Astrocyte (in vitro differentiated cells and primary cell): ENCODE data around the gene NTN4.

Experiments
- EZH2 ChIP-seq: IDR thresholded peaks from 2 replicates; pipeline ENCODE4 v1.6.1; 2012; ENCODE audit warnings: mild to moderate bottlenecking, low read length, inconsistent platforms; ENCODE audit not compliant: insufficient read depth
- TF ChIP-seq, protein P1 (sequence below): IDR thresholded peaks from 2 replicates; pipeline ENCODE4 v1.5.1; 2011; ENCODE audit warnings: low read depth, mild to moderate bottlenecking, inconsistent platforms, low read length, moderate library complexity; ENCODE audit not compliant: insufficient read depth

GRCh38 chr12:95690861-95691635, 99.5 kb downstream of the NTN4 start:
- TF ChIP-seq, protein P1, sequence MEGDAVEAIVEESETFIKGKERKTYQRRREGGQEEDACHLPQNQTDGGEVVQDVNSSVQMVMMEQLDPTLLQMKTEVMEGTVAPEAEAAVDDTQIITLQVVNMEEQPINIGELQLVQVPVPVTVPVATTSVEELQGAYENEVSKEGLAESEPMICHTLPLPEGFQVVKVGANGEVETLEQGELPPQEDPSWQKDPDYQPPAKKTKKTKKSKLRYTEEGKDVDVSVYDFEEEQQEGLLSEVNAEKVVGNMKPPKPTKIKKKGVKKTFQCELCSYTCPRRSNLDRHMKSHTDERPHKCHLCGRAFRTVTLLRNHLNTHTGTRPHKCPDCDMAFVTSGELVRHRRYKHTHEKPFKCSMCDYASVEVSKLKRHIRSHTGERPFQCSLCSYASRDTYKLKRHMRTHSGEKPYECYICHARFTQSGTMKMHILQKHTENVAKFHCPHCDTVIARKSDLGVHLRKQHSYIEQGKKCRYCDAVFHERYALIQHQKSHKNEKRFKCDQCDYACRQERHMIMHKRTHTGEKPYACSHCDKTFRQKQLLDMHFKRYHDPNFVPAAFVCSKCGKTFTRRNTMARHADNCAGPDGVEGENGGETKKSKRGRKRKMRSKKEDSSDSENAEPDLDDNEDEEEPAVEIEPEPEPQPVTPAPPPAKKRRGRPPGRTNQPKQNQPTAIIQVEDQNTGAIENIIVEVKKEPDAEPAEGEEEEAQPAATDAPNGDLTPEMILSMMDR = no peak
- TF ChIP-seq EZH2 = no peak
